Jurkat, Clone E6-1 (cell line): ENCODE measurements around the gene TMC6.

Source experiments
- DNase-seq: peaks from one replicate; pipeline ENCODE4 v3.0.0-alpha.2; 2011; ENCODE audit warnings: low read depth, low spot score
- H3K4me3 ChIP-seq: 2 replicates; pipeline ENCODE4 v1.5.1; 2011; ENCODE audit warnings: mild to moderate bottlenecking, low read length, control low read depth, moderate library complexity

TMC6 gene

GRCh38 chr17:78114831-78115723, 13.5 kb downstream of the TMC6 start:
- DNase-seq, result no peak
- no peak overlapping the region for H3K4me3 ChIP-seq

- DNase-seq, result no peak
- H3K4me3 ChIP-seq, result no peak overlapping the region
Observed at GRCh38 chr17:78113804-78114785, 14.5 kb downstream of the TMC6 start.

GRCh38 chr17:78112518-78113471, 15.8 kb downstream of the TMC6 start:
- no peak overlapping the region for H3K4me3 ChIP-seq
- no peak for DNase-seq

- H3K4me3 ChIP-seq, result no peak overlapping the region
- DNase-seq, result no peak
Observed at GRCh38 chr17:78111727-78112517, 16.6 kb downstream of the TMC6 start.

- no peak overlapping the region for H3K4me3 ChIP-seq
- DNase-seq, result no peak
Observed at GRCh38 chr17:78111016-78111726, 17.4 kb downstream of the TMC6 start.

GRCh38 chr17:78110363-78111015, 18.1 kb downstream of the TMC6 start:
- no peak for DNase-seq
- no peak overlapping the region for H3K4me3 ChIP-seq

- no peak overlapping the region for H3K4me3 ChIP-seq
- no peak for DNase-seq
Observed at GRCh38 chr17:78109489-78109761, 19.1 kb downstream of the TMC6 start.

- no peak for DNase-seq
- H3K4me3 ChIP-seq, result no peak overlapping the region
Observed at GRCh38 chr17:78108726-78109488, 19.6 kb downstream of the TMC6 start.

GRCh38 chr17:78107976-78108725, 20.4 kb downstream of the TMC6 start:
- no peak overlapping the region for H3K4me3 ChIP-seq
- DNase-seq, result no peak

GRCh38 chr17:78107457-78107856, 21.1 kb downstream of the TMC6 start:
- no peak for DNase-seq
- no peak overlapping the region for H3K4me3 ChIP-seq

- H3K4me3 ChIP-seq, result no peak overlapping the region
- no peak for DNase-seq
Observed at GRCh38 chr17:78106211-78106610, 22.3 kb downstream of the TMC6 start.

GRCh38 chr17:78105551-78105950, 23.0 kb downstream of the TMC6 start:
- H3K4me3 ChIP-seq, result no peak overlapping the region
- DNase-seq, result no peak

GRCh38 chr17:78105101-78105500, 23.5 kb downstream of the TMC6 start:
- DNase-seq, result no peak
- no peak overlapping the region for H3K4me3 ChIP-seq

- no peak for DNase-seq
- H3K4me3 ChIP-seq, result no peak overlapping the region
Observed at GRCh38 chr17:78104540-78104941, 24.0 kb downstream of the TMC6 start.

GRCh38 chr17:78103311-78103710, 25.2 kb downstream of the TMC6 start:
- DNase-seq, result no peak

GRCh38 chr17:78101542-78101941, 27.0 kb downstream of the TMC6 start:
- H3K4me3 ChIP-seq, result no peak overlapping the region
- DNase-seq, result no peak

More at GRCh38 chr17:78103311-78103710, 25.2 kb downstream of the TMC6 start:
- H3K4me3 ChIP-seq, result no peak overlapping the region
